Brain microvascular endothelial cell (primary cell): ENCODE measurements around the gene LACRT.

ENCODE experiments used
- DNase-seq: peaks from one replicate; pipeline ENCODE4 v3.0.0-alpha.2; 2020
- H3K27ac ChIP-seq: fragments of 250-450 bp; sonication (Bioruptor Pico); 2 replicates; pipeline ENCODE4 v1.5.1; 2020; ENCODE audit warnings: mild to moderate bottlenecking, moderate library complexity
- H3K27me3 ChIP-seq: fragments of 250-450 bp; sonication (Bioruptor Pico); replicated peaks from 2 replicates; pipeline ENCODE4 v1.5.1; 2020; ENCODE audit warnings: mild to moderate bottlenecking
- H3K36me3 ChIP-seq: fragments of 250-450 bp; sonication (Bioruptor Pico); replicated peaks from 2 replicates; pipeline ENCODE4 v1.5.1; 2020; ENCODE audit warnings: mild to moderate bottlenecking
- H3K4me3 ChIP-seq: 2 replicates; pipeline ENCODE4 v1.5.1; 2011; ENCODE audit warnings: low read depth, mild to moderate bottlenecking, control low read depth, low read length, moderate library complexity
- CTCF ChIP-seq: IDR thresholded peaks from 2 replicates; pipeline ENCODE4 v1.5.1; 2011; ENCODE audit warnings: low read depth, mild to moderate bottlenecking, moderate library complexity, low read length, control low read depth, inconsistent platforms; ENCODE audit errors: missing control alignments
- in situ Hi-C: cut with HindIII; loops from 2 replicates; pipeline ENCODE4 v1.10.0; 2017; ENCODE audit warnings: low sequenced_read_pairs, low pct_ligation_motif_present

LACRT gene

GRCh38 chr12:54583726-54584125 lies 51.0 kb downstream of the LACRT start:
- in situ Hi-C loops: no loop called here
- DNase-seq: no peak
- TF ChIP-seq CTCF: no peak
- Histone ChIP-seq H3K27me3 (peaks cover 24% of the 10 kb centered on the region), H3K36me3 (no peaks in the 10 kb centered on the region), H3K4me3 (no peak overlapping the region), H3K27ac (no peak overlapping the region)

- in situ Hi-C loops: no loop called here
- no peaks in the 10 kb centered on the region for H3K36me3 ChIP-seq
- TF ChIP-seq CTCF: no peak
- no peak overlapping the region for H3K27ac ChIP-seq
- no peak for DNase-seq
- H3K27me3 ChIP-seq: peaks cover 3% of the 10 kb centered on the region
- H3K4me3 ChIP-seq: no peak overlapping the region
Measured at GRCh38 chr12:54581412-54581811, 53.3 kb downstream of the LACRT start.
